DMS114 treated with DMSO at 0.1 percent for 48 hours (cell line): ENCODE measurements around the gene DYTN.
"Not testable (repeated sequence)": the region's sequence is repeated elsewhere in the genome, so short reads cannot be mapped to it uniquely, and the experiment has no call there.

Source experiments
- DNase-seq: peaks from one replicate; lab custom pipeline; 2025; ENCODE audit not compliant: unreplicated experiment; lab: John Stamatoyannopoulos, UW

Gene DYTN

GRCh38 chr2:206718296-206718695 lies at the start of gene DYTN:
Gene DYTN (minus strand): TSS chr2:206718396. CDS start chr2:206718279, 117 bp downstream.
- no peak for DNase-seq

- no peak for DNase-seq
These were observed 48.1 kb upstream of the DYTN start for GRCh38 chr2:206766057-206766930.

- peak; percentile 90 for DNase-seq
These were observed 47.3 kb upstream of the DYTN start, which contains the start of the genes FASTKD2 and MDH1B for GRCh38 chr2:206765242-206766056. Gene FASTKD2 (plus strand): TSS chr2:206765606. CDS start chr2:206766694, 1,088 bp downstream. Gene MDH1B (minus strand): TSS chr2:206765328. CDS start chr2:206765271, 57 bp downstream.

GRCh38 chr2:206764673-206765241 lies 46.6 kb upstream of the DYTN start:
- DNase-seq, result no peak

GRCh38 chr2:206756816-206757215 lies 38.6 kb upstream of the DYTN start:
- no peak for DNase-seq

- no peak for DNase-seq
These were observed 22.6 kb upstream of the DYTN start for GRCh38 chr2:206740800-206741199.

GRCh38 chr2:206739271-206739670 lies 21.1 kb upstream of the DYTN start:
- DNase-seq, result no peak

GRCh38 chr2:206736935-206737334 lies 18.7 kb upstream of the DYTN start:
- DNase-seq, result no peak

GRCh38 chr2:206733341-206733740 lies 15.1 kb upstream of the DYTN start:
- no peak for DNase-seq

- no peak for DNase-seq
These were observed 10.3 kb upstream of the DYTN start for GRCh38 chr2:206728277-206729199.

GRCh38 chr2:206727287-206727686 lies 9.1 kb upstream of the DYTN start:
- no peak for DNase-seq

- DNase-seq, result no peak
These were observed 5.1 kb upstream of the DYTN start for GRCh38 chr2:206723288-206723687.

- no peak for DNase-seq
These were observed 3.2 kb upstream of the DYTN start for GRCh38 chr2:206721256-206721920.

- no peak for DNase-seq
These were observed 1.6 kb downstream of the DYTN start for GRCh38 chr2:206716623-206717022.

GRCh38 chr2:206715183-206715582 lies 3.0 kb downstream of the DYTN start:
- DNase-seq, result not testable (repeated sequence)

GRCh38 chr2:206713746-206714145 lies 4.5 kb downstream of the DYTN start:
- DNase-seq, result no peak

GRCh38 chr2:206708286-206708685 lies 9.9 kb downstream of the DYTN start:
- DNase-seq, result no peak

GRCh38 chr2:206707164-206707701 lies 11.0 kb downstream of the DYTN start:
- DNase-seq, result no peak

- DNase-seq, result no peak
These were observed 16.1 kb downstream of the DYTN start for GRCh38 chr2:206701952-206702605.
